ENCODE data around the gene BOD1. TPM values are rescaled to one million over a fixed set of nuclear protein-coding genes. Genes with fewer than 3 reads are reported as not detected.

BOD1 gene
- total and polyA plus RNA-seq, 2 of the 8 experiments (the other 6 are each of a cell fraction or from before 2014, with no cell fraction given): 107 to 149 TPM

DNA sequence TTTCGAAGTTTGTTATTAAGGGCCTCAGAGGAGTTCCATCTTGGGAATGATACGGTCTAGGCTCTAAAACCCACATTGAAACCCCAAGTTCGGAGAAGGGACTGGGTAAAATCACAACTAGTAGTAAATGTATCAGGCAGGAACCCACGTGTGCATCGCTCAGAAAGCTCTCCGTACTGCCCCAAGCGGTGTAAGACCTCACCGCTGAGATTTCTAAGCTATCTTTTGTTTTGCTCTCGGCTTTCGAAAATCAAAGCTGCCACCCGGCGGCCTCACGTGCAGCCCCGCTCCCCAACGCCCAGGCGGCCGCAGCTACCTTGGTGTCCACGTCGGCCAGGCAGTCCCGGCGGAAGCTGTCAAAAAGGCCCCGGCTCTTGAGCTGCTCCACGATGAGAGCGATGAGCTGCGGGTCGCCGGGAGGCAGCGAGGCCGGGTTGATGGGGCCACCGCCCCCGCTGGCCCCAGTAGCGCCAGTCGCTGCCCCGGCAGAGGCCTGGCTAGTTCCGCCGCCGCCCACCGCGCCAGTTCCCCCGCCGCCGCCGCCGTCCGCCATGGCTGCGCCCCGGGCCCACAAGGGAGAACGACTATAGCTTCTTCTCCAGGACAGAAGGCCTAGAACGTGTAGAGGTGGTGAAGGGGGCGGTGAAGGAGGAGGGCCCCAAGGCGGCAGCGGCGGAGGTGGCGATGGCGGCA is 420 bp downstream of the BOD1 start:
- peaks cover 19 to 27% of the 10 kb centered on the region in 2 experiments for H4K20me1 ChIP-seq (replicated peaks in 1 of 2; ENCODE audit: control insufficient read depth in 1 of 2, insufficient read depth in 2 of 2, low read length in 2 of 2)
- no peak overlapping the region; the same call in 1 of the 2 replicates for H2BK5ac ChIP-seq (ENCODE audit: low read depth, low read length)
- FAIRE-seq (peak; percentile 7), DNase-seq (ENCODE audit: low read depth in 1 of 2, low spot score in 2 of 2) (peak in 1 of 2 experiments; percentile 71)
- peaks cover 41 to 51% of the 10 kb centered on the region in 2 experiments for H3K79me2 ChIP-seq (ENCODE audit: control insufficient read depth in 1 of 2, insufficient read depth in 2 of 2, low read length in 2 of 2)
- peak overlapping the region; percentile 82 to 95 (median 86) for H3K4me3 ChIP-seq (ENCODE audit: extremely low read depth in 1 of 4, insufficient read depth in 2 of 4, low read depth in 3 of 4, low read length in 4 of 4)
- POLR2A ChIA-PET (ENCODE audit: partially characterized antibody): interaction anchor here (0.7 to 2.9 kb wide), 20 partner anchors 10 to 359 kb away, joined by 3 to 25 read pairs (median 4); partner anchors contain the start of gene STC2
- peak overlapping the region; percentile 76 for H4K91ac ChIP-seq (replicated peaks; ENCODE audit: insufficient read length, low read length)
- H3K27ac ChIP-seq (ENCODE audit: low read depth, low read length): peak overlapping the region; percentile 76
- peak overlapping the region; percentile 80 to 86 for H3K4me2 ChIP-seq (ENCODE audit: insufficient read depth in 1 of 2, low read depth in 2 of 2, low read length in 2 of 2)
- H4K8ac ChIP-seq (ENCODE audit: extremely low read depth, insufficient read depth, low read length): peak overlapping the region; percentile 96
- no peak overlapping the region; the same call in 1 of the 2 replicates for H3K18ac ChIP-seq (ENCODE audit: extremely low read depth, low read length)
- no peak overlapping the region for H2AK5ac ChIP-seq (ENCODE audit: low read depth, low read length)
- peaks cover 11% of the 10 kb centered on the region for H3K23me2 ChIP-seq (ENCODE audit: low read depth, low read length)
- H3K56ac ChIP-seq (replicated peaks; ENCODE audit: insufficient read length, low read depth, low read length): no peak overlapping the region
- peaks cover 20% of the 10 kb centered on the region for H3K79me1 ChIP-seq (ENCODE audit: low read depth, low read length)
- H2AFZ ChIP-seq (ENCODE audit: low read length): no peak overlapping the region
- peak overlapping the region; percentile 94 for H4K5ac ChIP-seq (ENCODE audit: insufficient read length, low read depth, low read length)
- peak overlapping the region; percentile 84 to 95 (median 86) for H3K9ac ChIP-seq (replicated peaks in 1 of 4; ENCODE audit: extremely low read depth in 1 of 4, low read depth in 3 of 4, low read length in 3 of 4)
- peaks cover 2 to 14% (median 11%) of the 10 kb centered on the region in 4 experiments; a peak in 4 of 7 replicates for H3K4me1 ChIP-seq (replicated peaks in 1 of 4; ENCODE audit: control insufficient read depth in 3 of 4, insufficient read depth in 4 of 4, low read length in 3 of 4)
- whole genome bisulfite sequencing, 2 experiments (ENCODE audit: extremely low coverage in 1 of 2, insufficient coverage in 1 of 2, insufficient read length in 1 of 2, insufficient replicate concordance in 2 of 2, low coverage in 1 of 2, low lambda C conversion rate in 2 of 2, missing lambda C conversion rate in 1 of 2): 2% methylated on average over 32 of the region's 55 CpGs; no CpG with 5 or more reads in 1 of the 2 experiments
- no peaks in the 10 kb centered on the region for H3K27me3 ChIP-seq (replicated peaks in 1 of 4; ENCODE audit: control insufficient read depth in 3 of 4, extremely low read depth in 1 of 4, insufficient read depth in 3 of 4, low read length in 3 of 4)
- H3K9me3 ChIP-seq (ENCODE audit: insufficient read depth in 2 of 2, low read depth in 1 of 2, low read length in 1 of 2): no peaks in the 10 kb centered on the region
- CTCF ChIA-PET (ENCODE audit: partially characterized antibody): interaction anchor here (0.6 to 3.8 kb wide), 40 partner anchors 9 to 433 kb away, joined by 3 to 17 read pairs (median 4); no protein-coding TSS in a partner anchor
- peaks cover 4 to 26% (median 17%) of the 10 kb centered on the region in 4 experiments; a peak in 6 of 8 replicates for H3K36me3 ChIP-seq (ENCODE audit: control insufficient read depth in 2 of 4, insufficient read depth in 4 of 4, low read length in 3 of 4)
- H3K4ac ChIP-seq (replicated peaks; ENCODE audit: insufficient read length, low read depth, low read length): no peak overlapping the region
- no peak overlapping the region for H2BK20ac ChIP-seq (ENCODE audit: low read length)
- H3K14ac ChIP-seq (ENCODE audit: insufficient read length): no peak overlapping the region
- no peak overlapping the region; the same call in 1 of the 2 replicates for H2BK12ac ChIP-seq (ENCODE audit: low read depth, low read length)
- no peak overlapping the region for H2BK15ac ChIP-seq (ENCODE audit: low read length)
- no peak overlapping the region for H2BK120ac ChIP-seq (replicated peaks; ENCODE audit: low read depth, low read length)
- no peak overlapping the region for H3K23ac ChIP-seq (ENCODE audit: insufficient read length)
- no peak for TF ChIP-seq SP1 (IDR thresholded peaks at IDR 0.05; ENCODE audit: low read depth, low read length)
- TF ChIP-seq TAF7 (optimal IDR thresholded peaks at IDR 0.05; ENCODE audit: borderline replicate concordance, low read depth, low read length): peak; percentile 7
- peak; percentile 4 for TF ChIP-seq KDM4A (IDR thresholded peaks at IDR 0.05; ENCODE audit: low read depth, low read length, severe bottlenecking)
- TF ChIP-seq, protein P1, sequence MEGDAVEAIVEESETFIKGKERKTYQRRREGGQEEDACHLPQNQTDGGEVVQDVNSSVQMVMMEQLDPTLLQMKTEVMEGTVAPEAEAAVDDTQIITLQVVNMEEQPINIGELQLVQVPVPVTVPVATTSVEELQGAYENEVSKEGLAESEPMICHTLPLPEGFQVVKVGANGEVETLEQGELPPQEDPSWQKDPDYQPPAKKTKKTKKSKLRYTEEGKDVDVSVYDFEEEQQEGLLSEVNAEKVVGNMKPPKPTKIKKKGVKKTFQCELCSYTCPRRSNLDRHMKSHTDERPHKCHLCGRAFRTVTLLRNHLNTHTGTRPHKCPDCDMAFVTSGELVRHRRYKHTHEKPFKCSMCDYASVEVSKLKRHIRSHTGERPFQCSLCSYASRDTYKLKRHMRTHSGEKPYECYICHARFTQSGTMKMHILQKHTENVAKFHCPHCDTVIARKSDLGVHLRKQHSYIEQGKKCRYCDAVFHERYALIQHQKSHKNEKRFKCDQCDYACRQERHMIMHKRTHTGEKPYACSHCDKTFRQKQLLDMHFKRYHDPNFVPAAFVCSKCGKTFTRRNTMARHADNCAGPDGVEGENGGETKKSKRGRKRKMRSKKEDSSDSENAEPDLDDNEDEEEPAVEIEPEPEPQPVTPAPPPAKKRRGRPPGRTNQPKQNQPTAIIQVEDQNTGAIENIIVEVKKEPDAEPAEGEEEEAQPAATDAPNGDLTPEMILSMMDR (IDR thresholded peaks at IDR 0.05; ENCODE audit: control extremely low read depth in 1 of 3, insufficient read depth in 1 of 3, low read depth in 1 of 3, low read length in 3 of 3): peak; percentile 56 to 63 (median 60)
- TF ChIP-seq TBP (IDR thresholded peaks at IDR 0.05; ENCODE audit: low read depth, low read length): peak; percentile 35; the same call in 1 of the 2 replicates
- TF ChIP-seq HDAC2 (IDR thresholded peaks at IDR 0.05; ENCODE audit: borderline replicate concordance in 1 of 2, low read depth in 2 of 2, low read length in 2 of 2): peak; percentile 6 to 86; a peak in 2 of 4 replicates
- no peak for TF ChIP-seq JUND (IDR thresholded peaks at IDR 0.05; ENCODE audit: low read length)
- peak; percentile 94; a peak in 3 of 4 replicates for TF ChIP-seq SIN3A (conservative IDR thresholded peaks at IDR 0.05 in 1 of 2, IDR thresholded peaks at IDR 0.05 in 1 of 2; ENCODE audit: low read depth in 1 of 2, low read length in 2 of 2)

All from H1 (cell line).